Lower leg skin (tissue), 3 donors: ENCODE measurements around the gene CHST15.

Experiments used
- POLR2A ChIP-seq, 2 donors: fragments of 450-650 bp; IDR thresholded peaks; one replicate each; pipeline ENCODE4 v1.6.1; 2016 to 2017; ENCODE audit warnings: antibody characterized with exemption in 2 of 2, mild to moderate bottlenecking in 1 of 2, moderate library complexity in 1 of 2
- TF ChIP-seq, protein P1 (sequence below), 3 donors: fragments of 450-650 bp; IDR thresholded peaks; one replicate each; pipeline ENCODE4 v1.5.1; 2016; ENCODE audit warnings: antibody characterized with exemption in 3 of 3, mild to moderate bottlenecking in 3 of 3, moderate library complexity in 2 of 3

DNA sequence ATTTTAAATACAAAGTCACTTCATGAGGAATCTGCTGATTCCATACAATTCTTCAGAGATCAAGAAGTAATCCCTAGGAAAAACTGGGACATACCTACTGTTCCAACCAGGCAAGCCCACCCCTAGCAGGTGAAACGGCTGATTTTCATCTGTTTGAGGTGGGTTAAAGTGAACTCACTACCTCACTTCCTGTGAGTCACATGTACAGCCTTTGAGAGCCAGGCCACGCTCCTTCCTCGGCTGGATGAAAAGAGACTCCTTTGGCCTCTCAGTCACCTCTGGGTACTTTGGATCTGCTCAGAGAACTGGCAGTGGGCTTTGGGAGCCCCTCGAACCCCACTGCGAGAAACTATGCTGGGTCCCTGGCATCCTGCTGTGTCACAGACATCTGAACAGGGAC is 68.2 kb downstream of the CHST15 start:
- TF ChIP-seq, protein P1, sequence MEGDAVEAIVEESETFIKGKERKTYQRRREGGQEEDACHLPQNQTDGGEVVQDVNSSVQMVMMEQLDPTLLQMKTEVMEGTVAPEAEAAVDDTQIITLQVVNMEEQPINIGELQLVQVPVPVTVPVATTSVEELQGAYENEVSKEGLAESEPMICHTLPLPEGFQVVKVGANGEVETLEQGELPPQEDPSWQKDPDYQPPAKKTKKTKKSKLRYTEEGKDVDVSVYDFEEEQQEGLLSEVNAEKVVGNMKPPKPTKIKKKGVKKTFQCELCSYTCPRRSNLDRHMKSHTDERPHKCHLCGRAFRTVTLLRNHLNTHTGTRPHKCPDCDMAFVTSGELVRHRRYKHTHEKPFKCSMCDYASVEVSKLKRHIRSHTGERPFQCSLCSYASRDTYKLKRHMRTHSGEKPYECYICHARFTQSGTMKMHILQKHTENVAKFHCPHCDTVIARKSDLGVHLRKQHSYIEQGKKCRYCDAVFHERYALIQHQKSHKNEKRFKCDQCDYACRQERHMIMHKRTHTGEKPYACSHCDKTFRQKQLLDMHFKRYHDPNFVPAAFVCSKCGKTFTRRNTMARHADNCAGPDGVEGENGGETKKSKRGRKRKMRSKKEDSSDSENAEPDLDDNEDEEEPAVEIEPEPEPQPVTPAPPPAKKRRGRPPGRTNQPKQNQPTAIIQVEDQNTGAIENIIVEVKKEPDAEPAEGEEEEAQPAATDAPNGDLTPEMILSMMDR (IDR thresholded peaks at IDR 0.05), result no peak
- TF ChIP-seq POLR2A (IDR thresholded peaks at IDR 0.05), result no peak
